DOHH2 (cell line): ENCODE results near the gene NGEF.
A peak's percentile ranks its signal among the peaks of the same experiment; 100 is the strongest.

ENCODE experiments used
- CTCF ChIP-seq: fragments of 200-600 bp; sonication (generic); IDR thresholded peaks from one replicate; pipeline ENCODE4 v1.5.1; 2014; ENCODE audit warnings: antibody characterized with exemption, mild to moderate bottlenecking, low read depth, low read length; ENCODE audit not compliant: poor library complexity, severe bottlenecking
- EZH2phosphoT487 ChIP-seq: fragments of 200-600 bp; sonication (generic); IDR thresholded peaks from 2 replicates; pipeline ENCODE4 v1.6.1; 2017; ENCODE audit warnings: borderline replicate concordance, mild to moderate bottlenecking, antibody characterized with exemption, low read length, moderate library complexity, mixed read lengths

GRCh38 chr2:233053928-233054784 lies 41.1 kb upstream of the NGEF start:
- TF ChIP-seq CTCF (peak; percentile 99), EZH2phosphoT487 (no peak)
